GM18502 (cell line): ENCODE measurements around the gene DAPK3.
"Not testable (repeated sequence)": the region's sequence is repeated elsewhere in the genome, so short reads cannot be mapped to it uniquely, and the experiment has no call there.

Source experiments
- ATAC-seq: cut with Tn5 transposase; IDR thresholded peaks from one replicate; pipeline ENCODE4 v1.9.1; 2021; ENCODE audit warnings: mild to moderate bottlenecking; ENCODE audit not compliant: unreplicated experiment, poor library complexity

The DAPK3 gene

GRCh38 chr19:3970808-3971598 is at the start of gene DAPK3:
DAPK3 (minus strand) TSS chr19:3971099; CDS start chr19:3969735, 1,364 bp downstream.
- ATAC-seq, result peak; percentile 93

DNA sequence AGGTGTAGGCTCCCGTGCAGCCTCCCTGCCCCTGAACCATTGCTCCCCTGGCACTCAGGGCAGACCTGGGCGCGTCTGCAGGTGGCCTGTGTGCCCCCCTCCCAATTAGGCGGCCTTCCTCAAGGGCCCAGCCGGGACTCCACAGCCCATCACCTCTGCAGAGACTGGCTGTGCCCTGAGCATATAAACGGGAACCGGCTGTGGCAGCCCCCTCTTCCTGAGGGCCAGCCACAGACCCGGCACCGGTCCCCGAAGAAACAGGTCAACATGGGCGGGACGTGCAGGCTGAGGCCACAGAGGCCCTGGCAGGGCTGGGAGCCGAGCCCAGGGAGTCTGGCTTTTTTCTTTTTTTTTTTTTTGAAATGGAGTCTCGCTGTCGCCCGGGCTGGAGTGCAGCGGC is 48.7 kb upstream of the DAPK3 start:
- no peak for ATAC-seq

GRCh38 chr19:4018775-4019504 is 48.0 kb upstream of the DAPK3 start:
- ATAC-seq, result no peak

- ATAC-seq, result no peak
Measured at GRCh38 chr19:4018140-4018613, 47.3 kb upstream of the DAPK3 start.

- ATAC-seq, result no peak
Measured at GRCh38 chr19:4016903-4017638, 46.2 kb upstream of the DAPK3 start.

- no peak for ATAC-seq
Measured at GRCh38 chr19:4016486-4016885, 45.6 kb upstream of the DAPK3 start.

- ATAC-seq, result no peak
Measured at GRCh38 chr19:4015705-4016402, 45.0 kb upstream of the DAPK3 start.

GRCh38 chr19:4014541-4015491 is 43.9 kb upstream of the DAPK3 start:
- no peak for ATAC-seq

GRCh38 chr19:4013886-4014540 is 43.1 kb upstream of the DAPK3 start:
- no peak for ATAC-seq

- no peak for ATAC-seq
Measured at GRCh38 chr19:4012975-4013634, 42.2 kb upstream of the DAPK3 start.

GRCh38 chr19:4012092-4012974 is 41.4 kb upstream of the DAPK3 start:
- no peak for ATAC-seq

DNA sequence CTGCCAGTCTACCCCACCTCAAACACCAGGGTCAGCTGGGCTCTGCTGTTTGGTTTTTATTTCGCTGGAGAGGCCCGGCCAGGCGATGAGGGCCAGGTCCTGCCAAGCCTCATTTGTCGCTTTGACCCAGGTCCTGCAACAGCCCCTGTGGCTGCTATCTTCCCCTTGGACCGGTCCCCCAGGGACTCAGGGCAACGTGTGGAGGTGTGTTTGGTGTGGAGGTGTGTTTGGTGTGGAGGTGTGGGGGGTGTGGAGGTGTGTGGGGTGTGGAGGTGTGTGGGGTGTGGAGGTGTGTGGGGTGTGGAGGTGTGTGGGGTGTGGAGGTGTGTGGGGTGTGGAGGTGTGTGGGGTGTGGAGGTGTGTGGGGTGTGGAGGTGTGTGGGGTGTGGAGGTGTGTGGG is 40.5 kb upstream of the DAPK3 start:
- not testable (repeated sequence) for ATAC-seq

GRCh38 chr19:4010808-4011110 is 39.9 kb upstream of the DAPK3 start:
- no peak for ATAC-seq

GRCh38 chr19:4009990-4010807 is 39.3 kb upstream of the DAPK3 start:
- ATAC-seq, result no peak

GRCh38 chr19:4007836-4008539 is 37.1 kb upstream of the DAPK3 start:
- ATAC-seq, result peak; percentile 10
